ENCODE measurements around the gene ZPR1.

DNA sequence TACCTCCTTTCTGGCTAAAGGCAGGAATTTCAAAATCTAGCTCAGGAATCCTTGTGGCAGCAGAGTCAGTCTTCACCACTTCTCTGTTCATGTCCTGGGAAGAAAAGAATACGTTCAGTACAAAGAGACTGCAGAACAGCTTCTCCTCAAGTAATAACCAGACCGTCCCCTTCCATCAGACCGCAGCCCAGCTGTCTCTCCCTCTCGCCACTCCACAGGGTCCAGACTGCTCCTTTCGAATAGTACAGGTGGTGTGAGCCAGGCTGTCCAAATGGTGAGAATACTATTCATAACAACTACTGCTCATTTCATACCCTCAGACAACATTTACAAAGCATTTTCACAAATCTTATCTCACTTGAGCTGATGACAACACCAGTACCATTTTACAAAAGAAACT lies 857 bp downstream of the ZPR1 start:
- TF ChIP-seq, protein P1, sequence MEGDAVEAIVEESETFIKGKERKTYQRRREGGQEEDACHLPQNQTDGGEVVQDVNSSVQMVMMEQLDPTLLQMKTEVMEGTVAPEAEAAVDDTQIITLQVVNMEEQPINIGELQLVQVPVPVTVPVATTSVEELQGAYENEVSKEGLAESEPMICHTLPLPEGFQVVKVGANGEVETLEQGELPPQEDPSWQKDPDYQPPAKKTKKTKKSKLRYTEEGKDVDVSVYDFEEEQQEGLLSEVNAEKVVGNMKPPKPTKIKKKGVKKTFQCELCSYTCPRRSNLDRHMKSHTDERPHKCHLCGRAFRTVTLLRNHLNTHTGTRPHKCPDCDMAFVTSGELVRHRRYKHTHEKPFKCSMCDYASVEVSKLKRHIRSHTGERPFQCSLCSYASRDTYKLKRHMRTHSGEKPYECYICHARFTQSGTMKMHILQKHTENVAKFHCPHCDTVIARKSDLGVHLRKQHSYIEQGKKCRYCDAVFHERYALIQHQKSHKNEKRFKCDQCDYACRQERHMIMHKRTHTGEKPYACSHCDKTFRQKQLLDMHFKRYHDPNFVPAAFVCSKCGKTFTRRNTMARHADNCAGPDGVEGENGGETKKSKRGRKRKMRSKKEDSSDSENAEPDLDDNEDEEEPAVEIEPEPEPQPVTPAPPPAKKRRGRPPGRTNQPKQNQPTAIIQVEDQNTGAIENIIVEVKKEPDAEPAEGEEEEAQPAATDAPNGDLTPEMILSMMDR (IDR thresholded peaks at IDR 0.05), result no peak
- TF ChIP-seq POLR2A (IDR thresholded peaks at IDR 0.05), result no peak

All from thyroid gland (tissue), 4 donors.